HG03108 (cell line): ENCODE data around the gene CABP1.
"Not testable (repeated sequence)": the region's sequence is repeated elsewhere in the genome, so short reads cannot be mapped to it uniquely, and the experiment has no call there.

ENCODE experiments used
- ATAC-seq: cut with Tn5 transposase; IDR thresholded peaks from one replicate; pipeline ENCODE4 v1.9.1; 2021; ENCODE audit warnings: moderate library complexity; ENCODE audit not compliant: unreplicated experiment

The CABP1 gene

GRCh38 chr12:120666571-120667390, 26.4 kb downstream of the CABP1 start:
- ATAC-seq = no peak

DNA sequence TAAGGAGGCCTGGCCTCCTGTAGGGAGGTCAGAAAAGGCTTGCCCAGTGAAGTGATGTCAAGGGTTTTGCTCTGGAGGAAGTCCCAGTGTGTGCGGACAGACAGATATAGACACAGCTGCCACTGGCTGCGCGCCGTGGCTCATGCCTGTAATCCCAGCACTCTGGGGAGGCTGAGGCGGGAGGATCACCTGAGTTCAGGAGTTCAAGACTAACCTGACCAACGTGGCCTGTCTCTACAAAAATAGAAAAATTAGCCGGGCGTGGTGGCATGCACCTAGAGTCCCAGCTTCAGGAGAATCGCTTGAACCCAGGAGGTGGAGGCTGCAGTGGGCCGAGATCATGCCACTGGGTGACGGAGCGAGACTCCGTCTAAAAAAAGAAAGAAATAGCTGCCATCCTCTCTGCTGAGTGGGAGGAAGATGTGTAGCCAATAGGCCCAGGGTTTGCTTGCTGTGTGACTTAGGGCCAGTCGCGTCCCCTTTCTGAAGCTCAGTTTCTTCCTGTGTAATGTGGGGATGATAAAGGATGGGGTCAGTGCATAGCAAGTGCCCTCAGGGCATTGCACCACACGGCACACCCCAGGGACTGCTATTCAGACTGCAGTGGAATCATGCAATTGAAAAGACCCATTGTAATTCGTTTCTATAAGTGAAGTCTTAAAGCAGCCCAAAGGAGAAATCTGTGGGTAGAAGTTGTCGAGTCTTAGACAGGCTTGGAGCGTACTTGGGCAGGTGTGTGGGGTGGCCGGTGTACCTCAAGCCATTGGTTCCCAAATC, 27.9 kb downstream of the CABP1 start:
- ATAC-seq = no peak

DNA sequence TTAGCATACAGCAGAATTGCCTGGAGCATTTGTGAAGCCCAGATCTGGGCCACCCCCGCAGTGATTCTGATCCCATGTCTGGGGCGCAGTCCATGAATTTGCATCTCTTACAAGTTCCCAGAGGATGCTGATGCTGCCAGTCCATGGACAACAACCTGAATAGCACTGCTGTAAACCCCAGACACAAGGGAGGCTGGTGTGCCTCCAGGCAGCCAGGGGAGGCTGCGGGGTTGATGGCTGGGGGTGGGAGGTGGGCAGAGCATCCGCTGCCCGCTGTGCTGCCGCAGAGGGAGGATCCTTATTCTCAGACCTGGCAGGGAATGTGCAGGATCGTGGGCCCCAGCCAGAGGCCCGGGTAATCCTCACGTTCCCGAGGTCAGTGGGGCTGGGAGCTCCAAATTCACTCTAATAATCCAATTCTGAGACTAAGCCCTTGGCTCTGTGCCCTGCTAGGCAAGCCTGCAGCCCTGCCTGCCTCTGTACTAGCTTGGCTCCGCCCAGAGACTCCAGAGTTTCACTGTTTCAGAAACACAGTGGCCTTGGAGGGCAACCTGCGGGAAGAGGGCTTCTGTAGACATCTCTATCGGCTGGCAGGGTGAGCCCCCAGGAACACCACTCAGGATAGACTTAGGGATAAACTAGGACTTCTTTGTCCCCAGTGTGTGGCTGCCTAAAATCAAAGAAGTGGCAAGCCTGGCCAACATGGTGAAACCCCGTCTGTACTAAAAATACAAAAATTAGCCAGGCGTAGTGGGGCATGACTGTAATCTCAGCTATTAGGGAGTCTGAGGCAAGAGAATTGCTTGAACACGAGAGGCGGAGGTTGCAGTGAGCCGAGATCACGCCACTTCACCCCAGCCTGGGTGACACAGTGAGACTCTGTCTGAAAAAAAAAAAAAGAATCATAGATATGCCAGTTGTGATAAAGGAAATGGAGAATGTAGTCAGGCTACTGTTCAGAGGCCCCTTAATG, 28.7 kb downstream of the CABP1 start:
- ATAC-seq = peak; percentile 52

DNA sequence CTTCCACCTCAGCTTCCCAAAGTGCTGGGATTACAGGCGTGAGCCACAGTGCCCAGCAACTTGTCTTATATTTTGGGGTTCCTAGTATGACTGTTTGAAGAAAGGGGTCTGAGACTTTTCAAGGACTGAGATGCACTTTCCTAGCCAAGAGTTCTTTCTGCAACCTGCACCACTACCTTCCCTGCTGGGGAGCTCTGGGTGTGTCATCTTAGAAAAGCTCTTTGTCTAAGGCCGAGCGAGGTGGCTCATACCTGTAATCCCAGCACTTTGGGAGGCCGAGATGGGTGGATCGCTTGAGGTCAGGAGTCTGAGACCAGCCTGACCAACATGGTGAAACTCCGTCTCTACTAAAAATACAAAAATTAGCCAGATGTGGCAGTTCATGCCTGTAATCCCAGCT, 29.8 kb downstream of the CABP1 start:
- not testable (repeated sequence) for ATAC-seq

DNA sequence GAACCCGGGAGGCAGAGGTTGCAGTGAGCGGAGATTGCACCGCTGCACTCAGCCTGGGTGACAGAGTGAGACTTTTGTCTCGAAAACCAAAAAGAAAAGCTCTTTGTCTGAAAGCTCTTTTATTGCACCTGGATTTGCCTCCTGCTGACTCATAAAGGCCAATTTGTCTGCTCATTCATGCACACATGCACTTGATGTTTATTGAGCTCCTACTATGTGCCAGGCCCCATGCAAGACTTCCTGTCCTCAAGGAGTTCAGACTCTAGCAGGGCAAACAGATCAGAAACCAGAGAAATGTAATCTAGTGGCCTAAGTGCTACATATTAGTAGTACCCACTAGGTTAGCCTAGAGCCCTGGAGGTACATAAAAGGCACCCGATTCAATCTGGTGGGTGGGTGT, 30.2 kb downstream of the CABP1 start:
- no peak for ATAC-seq

- ATAC-seq = no peak
Observed at GRCh38 chr12:120674097-120674636, 33.7 kb downstream of the CABP1 start.

GRCh38 chr12:120677765-120678473, 37.5 kb downstream of the CABP1 start:
- peak; percentile 59 for ATAC-seq

DNA sequence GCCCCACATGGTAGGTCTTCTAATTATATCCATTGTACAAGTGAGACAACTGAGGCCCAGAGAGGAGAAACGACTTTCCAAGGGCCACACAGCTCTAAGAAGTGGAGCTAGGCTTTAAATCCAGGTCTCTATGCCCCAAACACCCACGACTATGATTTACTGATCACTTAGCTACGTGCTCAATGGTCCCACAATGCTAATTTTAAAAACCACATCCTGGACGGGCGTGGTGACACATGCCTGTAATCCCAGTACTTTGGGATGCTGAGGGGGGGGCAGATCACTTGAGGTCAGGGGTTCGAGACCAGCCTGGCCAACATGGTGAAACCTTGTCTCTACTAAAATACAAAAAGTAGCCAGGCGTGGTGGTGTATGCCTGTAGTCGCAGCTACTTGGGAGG, 38.1 kb downstream of the CABP1 start:
- peak; percentile 9 for ATAC-seq

- ATAC-seq = no peak
Observed at GRCh38 chr12:120680165-120680738, 39.8 kb downstream of the CABP1 start.

- ATAC-seq = no peak
Observed at GRCh38 chr12:120684523-120684932, 44.1 kb downstream of the CABP1 start.

DNA sequence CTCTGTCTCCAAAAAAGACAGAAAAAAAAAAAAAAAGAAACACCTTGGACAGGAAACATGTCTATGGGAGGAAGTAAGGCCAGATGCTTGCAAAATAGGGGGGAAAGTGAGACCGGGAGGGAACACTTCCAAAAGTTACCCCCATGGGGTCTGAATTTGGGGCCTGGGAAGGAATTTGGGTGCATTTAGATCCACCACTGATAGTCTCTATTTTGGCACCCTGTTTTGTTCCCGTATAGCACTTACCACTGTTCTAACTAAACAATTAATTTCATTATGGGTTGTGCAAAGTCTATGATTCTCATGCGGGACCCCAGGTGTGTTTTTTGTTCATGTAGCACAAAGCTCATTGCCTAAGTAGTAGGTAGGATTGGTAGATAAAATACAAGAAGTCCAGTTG, 45.1 kb downstream of the CABP1 start:
- ATAC-seq = no peak

- peak; percentile 71 for ATAC-seq
Observed at GRCh38 chr12:120686151-120686689, 45.8 kb downstream of the CABP1 start.

DNA sequence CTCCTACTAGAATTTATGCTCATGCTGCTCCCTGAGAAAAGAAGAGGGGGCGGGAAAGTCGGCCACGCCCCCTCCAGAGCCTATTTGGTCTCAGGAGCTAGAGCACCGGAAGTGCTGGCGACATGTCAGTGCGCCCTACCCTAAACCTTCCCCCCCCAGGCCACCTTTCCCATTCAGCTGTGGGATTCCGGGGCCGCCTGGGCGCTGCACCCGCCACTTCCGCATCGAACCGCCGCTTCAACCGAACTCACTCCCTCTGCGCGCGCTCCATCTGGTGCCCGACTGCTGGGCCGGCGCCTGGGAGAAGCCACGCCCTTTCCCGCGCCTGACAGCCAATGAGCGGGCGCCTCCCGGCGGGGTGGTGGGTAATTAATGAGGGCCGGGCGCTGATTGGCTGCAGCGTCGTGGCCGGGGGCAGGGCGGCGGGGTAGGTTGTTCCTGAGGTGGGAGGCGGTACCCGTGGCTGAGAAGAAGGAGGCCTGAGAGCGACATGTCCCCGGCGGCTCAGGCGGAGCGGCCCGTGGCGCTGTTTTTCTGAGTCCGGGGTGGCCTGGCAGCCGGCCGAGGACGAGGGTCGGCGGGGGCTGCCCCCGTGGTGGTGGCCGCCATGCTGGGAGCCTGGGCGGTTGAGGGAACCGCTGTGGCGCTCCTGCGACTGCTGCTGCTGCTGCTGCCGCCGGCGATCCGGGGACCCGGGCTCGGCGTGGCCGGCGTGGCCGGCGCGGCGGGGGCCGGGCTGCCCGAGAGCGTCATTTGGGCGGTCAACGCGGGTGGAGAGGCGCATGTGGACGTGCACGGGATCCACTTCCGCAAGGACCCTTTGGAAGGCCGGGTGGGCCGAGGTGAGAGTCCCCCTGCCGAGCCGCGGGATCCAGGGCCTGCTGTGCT, 46.5 kb downstream of the CABP1 start, which contains the start of gene MLEC:
MLEC (plus strand) TSS at position 460 of the 888 bp plus-strand sequence; CDS start at position 608, 148 bp downstream.
- peak; percentile 61 for ATAC-seq

DNA sequence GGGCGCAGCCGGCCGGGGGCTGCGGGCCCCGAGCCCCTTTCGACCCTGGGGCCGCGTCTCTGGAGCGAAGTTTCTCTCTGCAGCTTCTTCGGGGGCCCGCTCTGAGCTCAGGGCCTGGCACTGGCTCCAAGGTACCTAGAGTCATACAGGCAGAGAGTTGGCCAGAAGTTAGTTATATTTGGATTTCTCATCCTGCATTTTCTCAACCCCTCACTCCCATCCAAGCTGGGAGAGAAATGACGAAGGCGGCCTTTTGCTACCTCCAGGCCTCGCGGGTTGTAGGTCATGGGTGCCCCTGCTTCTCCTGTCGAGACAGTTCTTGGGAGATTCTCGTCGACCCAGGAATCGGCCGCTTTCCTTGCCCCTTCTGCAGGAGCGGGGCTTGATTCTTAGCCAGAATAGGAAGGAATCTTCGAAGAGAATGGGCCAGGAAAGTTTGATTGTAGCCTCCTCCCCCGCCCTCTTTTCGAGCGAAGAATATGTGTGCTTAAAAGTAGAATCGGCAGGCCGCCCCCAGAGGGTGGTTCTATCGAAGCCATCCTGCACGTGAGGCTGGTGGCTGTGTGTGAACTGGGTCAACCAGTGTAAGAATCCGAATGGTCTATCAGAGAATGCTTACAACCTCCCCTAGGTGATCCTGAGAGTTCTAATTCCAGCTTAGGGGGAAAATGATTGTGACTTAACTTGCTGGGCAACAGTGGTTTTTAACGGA, 47.3 kb downstream of the CABP1 start:
- ATAC-seq = no peak

- ATAC-seq = no peak
Observed at GRCh38 chr12:120688527-120689071, 48.2 kb downstream of the CABP1 start.

GRCh38 chr12:120689397-120690082, 49.1 kb downstream of the CABP1 start:
- ATAC-seq = no peak

GRCh38 chr12:120690083-120690450, 49.6 kb downstream of the CABP1 start:
- no peak for ATAC-seq
